IgD-negative memory B cell (primary cell): ENCODE measurements around the gene BATF. TPM values are rescaled to one million over a fixed set of nuclear protein-coding genes. Genes with fewer than 3 reads are reported as not detected.

Source experiments
- H3K27ac Mint-ChIP-seq, 3 donors: one replicate each; pipeline ENCODE4 v1.8.0; 2020 to 2022; ENCODE audit warnings: mild to moderate bottlenecking in 3 of 3, mixed read lengths in 3 of 3, moderate library complexity in 1 of 3
- H3K27me3 Mint-ChIP-seq: one replicate; pipeline ENCODE4 v1.8.0; 2021; ENCODE audit warnings: mixed read lengths
- H3K36me3 Mint-ChIP-seq: one replicate; pipeline ENCODE4 v1.8.0; 2020; ENCODE audit warnings: mild to moderate bottlenecking, mixed read lengths
- H3K4me1 Mint-ChIP-seq, 3 donors: one replicate each; pipeline ENCODE4 v1.8.0; 2020 to 2022; ENCODE audit warnings: mixed read lengths in 3 of 3, mild to moderate bottlenecking in 1 of 3
- H3K4me3 Mint-ChIP-seq, 4 donors: one replicate each; pipeline ENCODE4 v1.8.0; 2020 to 2022; ENCODE audit warnings: mild to moderate bottlenecking in 4 of 4, mixed read lengths in 4 of 4, moderate library complexity in 3 of 4
- H3K9me3 Mint-ChIP-seq, 3 donors: one replicate each; pipeline ENCODE4 v1.8.0; 2020 to 2021; ENCODE audit warnings: mixed read lengths in 3 of 3, mild to moderate bottlenecking in 1 of 3
- polyA plus RNA-seq: library from polyadenylated mRNA; unstranded; fragments of 300-500 nt; fragmentation: Illumina TruSeq; gene quantifications from one replicate; pipeline ENCODE4 v1.2.3, GENCODE V29; 2021

The BATF gene
- polyA plus RNA-seq, 1 donor from 2014 or later: 21.9 TPM

DNA sequence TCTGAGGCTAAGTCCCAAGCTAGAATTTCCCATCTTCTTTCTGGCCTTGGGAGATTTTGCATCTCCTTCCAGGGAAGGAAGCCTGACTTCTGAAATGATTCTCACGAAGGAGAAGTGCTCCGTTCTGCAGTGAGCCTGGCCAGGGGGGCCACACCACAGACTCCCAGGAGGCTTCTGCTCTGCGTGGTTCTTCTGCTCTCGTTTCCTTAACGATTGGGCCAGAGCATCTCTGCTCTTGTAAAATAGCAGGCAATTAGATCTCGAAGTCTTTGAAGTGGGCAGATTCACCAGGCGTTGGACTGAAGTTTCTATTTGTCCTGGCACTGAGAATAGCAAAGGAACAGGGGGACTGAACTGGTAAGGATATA lies 6.7 kb upstream of the BATF start:
- Mint-ChIP-seq H3K4me1 (peaks cover 26 to 46% (median 27%) of the 10 kb centered on the region in 3 donors), H3K9me3 (peaks cover 0 to 5% (median 3%) of the 10 kb centered on the region in 3 donors)

DNA sequence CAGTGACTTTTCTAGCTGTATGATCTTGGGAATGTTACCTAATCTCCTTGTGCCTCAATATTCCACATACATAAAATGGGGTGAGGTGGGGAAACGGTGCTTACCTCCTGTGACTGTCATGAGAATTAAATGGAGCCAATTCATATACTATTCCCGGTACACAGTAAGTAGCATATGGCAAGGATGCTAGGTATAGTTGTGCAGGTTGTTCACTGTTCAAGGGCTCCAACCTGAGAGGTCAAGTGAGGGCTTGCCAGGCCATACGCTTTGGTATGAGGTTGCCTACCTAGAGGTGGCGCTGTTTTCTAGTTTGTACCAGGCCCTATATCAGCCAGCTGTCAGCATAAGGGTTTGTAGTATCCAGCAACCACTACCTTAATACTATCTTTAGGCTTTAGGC lies 3.6 kb upstream of the BATF start:
- Mint-ChIP-seq H3K27ac (no peak overlapping the region), H3K4me3 (peak overlapping the region in 1 of 4 donors; percentile 7), H3K36me3 (no peaks in the 10 kb centered on the region), H3K9me3 (no peaks in the 10 kb centered on the region), H3K27me3 (no peaks in the 10 kb centered on the region), H3K4me1 (peaks cover 48 to 65% (median 51%) of the 10 kb centered on the region in 3 donors)

More for the DNA sequence above, 6.7 kb upstream of the BATF start:
- Mint-ChIP-seq H3K27ac (peak overlapping the region; percentile 65 to 98 (median 88)), H3K36me3 (no peaks in the 10 kb centered on the region), H3K4me3 (peak overlapping the region; percentile 87 to 99 (median 90)), H3K27me3 (no peaks in the 10 kb centered on the region)

DNA sequence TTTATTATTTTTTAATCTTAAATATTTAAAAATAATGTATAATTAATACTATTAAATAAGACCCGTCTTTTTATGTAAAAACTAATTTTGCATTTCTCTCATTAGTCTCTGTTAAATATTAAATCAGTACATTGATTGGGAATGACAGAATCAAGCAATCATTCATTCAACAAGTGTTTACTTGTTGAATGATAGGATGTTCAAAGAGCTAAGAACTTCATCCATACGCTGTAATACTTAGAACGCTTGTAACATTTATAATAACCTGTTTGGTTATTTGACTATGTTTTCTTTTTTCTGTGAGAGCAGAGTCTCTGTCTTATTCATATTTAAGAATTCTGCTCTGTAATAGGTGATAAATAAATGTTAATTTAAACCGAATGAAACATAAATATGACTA lies 2.9 kb upstream of the BATF start:
- peaks cover 48 to 65% (median 54%) of the 10 kb centered on the region in 3 donors for H3K4me1 Mint-ChIP-seq
- H3K27me3 Mint-ChIP-seq: no peaks in the 10 kb centered on the region
- peak overlapping the region in 1 of 3 donors; percentile 89 for H3K27ac Mint-ChIP-seq
- H3K36me3 Mint-ChIP-seq: no peaks in the 10 kb centered on the region
- H3K9me3 Mint-ChIP-seq: no peaks in the 10 kb centered on the region
- peak overlapping the region in 1 of 4 donors; percentile 91 for H3K4me3 Mint-ChIP-seq

DNA sequence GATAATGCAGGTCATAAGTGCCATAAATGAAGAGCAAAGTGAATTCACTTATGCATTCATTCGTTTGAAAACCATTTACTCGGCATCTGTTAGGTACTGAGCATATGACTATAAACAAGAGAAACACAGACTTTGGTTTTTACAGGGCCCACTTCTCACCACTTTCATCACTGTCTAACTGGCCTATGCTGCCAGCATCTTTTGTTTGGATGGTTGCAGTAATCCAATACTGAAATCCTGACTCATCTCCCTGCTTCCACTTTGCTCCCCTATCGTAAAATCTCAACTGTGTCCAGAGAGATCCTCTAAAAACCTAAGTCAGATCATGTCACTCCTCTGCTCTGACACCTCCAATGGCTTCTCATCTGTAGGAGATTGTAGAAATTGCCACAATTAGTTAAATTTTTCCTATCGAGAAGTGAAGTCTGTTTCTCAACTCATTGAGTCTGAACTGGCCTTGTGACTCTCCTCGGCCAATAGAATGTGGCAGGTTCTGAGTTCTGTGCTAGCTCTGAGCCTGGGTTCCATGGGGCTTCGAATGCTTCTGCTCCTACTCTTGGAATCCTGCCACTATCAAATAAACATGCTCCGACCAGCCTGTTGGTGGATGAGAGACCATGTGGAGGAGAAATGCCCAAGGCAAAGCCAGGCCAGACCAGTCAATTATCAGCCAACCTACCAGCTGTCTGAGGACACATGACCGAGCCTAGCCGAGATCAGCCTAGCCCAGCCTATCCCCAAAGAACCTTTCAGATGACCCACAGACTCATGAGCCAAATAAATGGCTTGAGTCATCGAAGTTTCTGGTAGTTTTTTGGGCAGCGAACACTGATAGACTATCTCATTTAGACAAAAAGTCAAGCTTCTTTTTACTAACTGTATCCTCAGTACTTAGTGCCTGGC lies 2.2 kb upstream of the BATF start:
- Mint-ChIP-seq H3K9me3 (no peaks in the 10 kb centered on the region), H3K4me3 (peak overlapping the region in 2 of 4 donors; percentile 13 to 91), H3K36me3 (peaks cover 3% of the 10 kb centered on the region), H3K4me1 (peaks cover 54 to 66% (median 57%) of the 10 kb centered on the region in 3 donors), H3K27ac (peak overlapping the region; percentile 8 to 89 (median 25)), H3K27me3 (no peaks in the 10 kb centered on the region)

DNA sequence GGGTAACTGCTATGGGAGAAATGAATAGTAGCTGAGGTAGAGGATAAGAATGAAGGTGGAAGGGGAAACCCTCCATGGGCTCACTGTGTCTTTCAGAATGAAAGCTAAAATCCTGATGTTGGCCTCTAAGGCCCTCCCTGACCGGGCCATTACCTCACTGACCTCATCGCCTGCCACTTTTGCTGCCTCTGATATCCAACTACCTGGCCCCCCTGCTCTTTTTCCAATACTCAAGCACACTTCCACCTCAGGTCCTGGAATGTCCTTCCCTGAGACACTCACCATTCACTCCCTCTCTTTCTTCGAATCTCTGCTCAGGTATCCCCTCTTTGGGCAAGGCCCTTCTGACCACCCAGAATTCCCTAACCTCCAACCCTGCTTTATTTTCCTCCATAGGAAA lies 1.4 kb upstream of the BATF start:
- Mint-ChIP-seq H3K9me3 (no peaks in the 10 kb centered on the region), H3K4me3 (peak overlapping the region in 3 of 4 donors; percentile 42 to 91 (median 77)), H3K36me3 (peaks cover 3% of the 10 kb centered on the region), H3K27me3 (no peaks in the 10 kb centered on the region), H3K27ac (peak overlapping the region; percentile 67 to 89 (median 80)), H3K4me1 (peaks cover 50 to 59% (median 56%) of the 10 kb centered on the region in 3 donors)

DNA sequence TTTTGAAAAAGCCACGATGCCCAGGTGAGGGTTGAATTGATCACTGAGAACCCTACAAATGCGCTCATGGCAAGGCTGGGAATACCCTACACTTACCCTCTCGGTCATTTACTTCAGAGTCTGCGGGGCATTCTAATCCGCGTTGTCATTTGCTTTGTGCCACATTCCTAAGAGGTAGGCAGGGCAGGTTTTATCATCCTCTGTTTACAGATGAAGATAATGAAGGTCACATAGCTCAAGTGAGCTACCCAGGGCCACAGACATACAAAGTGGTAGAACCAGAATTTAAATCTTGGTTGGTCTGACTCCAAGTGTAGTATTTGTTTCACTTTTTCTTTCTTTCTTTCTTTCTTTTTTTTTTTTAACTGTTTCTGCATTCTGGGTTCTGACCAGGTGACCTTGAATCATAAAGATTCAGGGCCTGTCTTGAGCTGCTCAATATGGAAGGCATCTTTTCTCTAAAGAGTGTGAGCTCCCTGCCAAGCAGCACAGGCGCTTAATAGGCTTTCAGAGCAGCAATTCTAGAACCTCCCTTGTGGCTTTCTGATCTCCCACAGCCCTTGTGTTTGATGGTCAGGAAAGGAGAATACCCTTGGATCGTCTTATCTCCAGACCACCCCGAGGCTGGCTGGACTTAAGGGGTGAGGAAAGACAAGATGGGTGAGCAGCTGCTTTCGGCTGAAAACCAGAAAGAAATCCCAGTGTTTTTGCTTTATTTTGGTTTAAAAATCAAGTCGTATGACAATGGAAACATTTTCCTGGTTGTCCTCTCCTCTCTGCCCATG lies 662 bp upstream of the BATF start:
- Mint-ChIP-seq H3K4me3 (peak overlapping the region; percentile 91 to 97 (median 96)), H3K36me3 (peaks cover 3% of the 10 kb centered on the region), H3K9me3 (no peaks in the 10 kb centered on the region), H3K27ac (peak overlapping the region; percentile 80 to 98 (median 89)), H3K27me3 (no peaks in the 10 kb centered on the region), H3K4me1 (peaks cover 49 to 59% (median 53%) of the 10 kb centered on the region in 3 donors)

DNA sequence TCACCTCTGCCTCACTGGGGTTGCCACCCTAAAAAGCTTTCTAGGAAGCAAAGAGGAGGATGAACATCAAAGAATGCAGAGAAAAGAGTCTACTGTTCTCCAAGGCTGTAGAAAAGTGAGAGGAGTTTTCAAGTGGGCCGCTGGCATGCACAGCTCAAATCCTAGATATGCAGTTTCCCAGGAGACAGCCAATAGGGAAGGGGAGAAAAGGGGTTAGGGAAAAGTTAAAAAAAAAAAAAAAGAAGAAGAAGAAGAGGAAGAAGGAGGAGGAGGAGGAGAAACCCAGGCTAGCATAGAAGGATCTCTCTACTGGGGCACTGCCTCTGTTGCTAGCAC lies 682 bp downstream of the BATF start:
- peaks cover 50 to 62% (median 53%) of the 10 kb centered on the region in 3 donors for H3K4me1 Mint-ChIP-seq
- peak overlapping the region; percentile 80 to 89 (median 80) for H3K27ac Mint-ChIP-seq
- H3K27me3 Mint-ChIP-seq: no peaks in the 10 kb centered on the region
- H3K36me3 Mint-ChIP-seq: peaks cover 5% of the 10 kb centered on the region
- peak overlapping the region; percentile 91 to 97 (median 96) for H3K4me3 Mint-ChIP-seq
- H3K9me3 Mint-ChIP-seq: no peaks in the 10 kb centered on the region

DNA sequence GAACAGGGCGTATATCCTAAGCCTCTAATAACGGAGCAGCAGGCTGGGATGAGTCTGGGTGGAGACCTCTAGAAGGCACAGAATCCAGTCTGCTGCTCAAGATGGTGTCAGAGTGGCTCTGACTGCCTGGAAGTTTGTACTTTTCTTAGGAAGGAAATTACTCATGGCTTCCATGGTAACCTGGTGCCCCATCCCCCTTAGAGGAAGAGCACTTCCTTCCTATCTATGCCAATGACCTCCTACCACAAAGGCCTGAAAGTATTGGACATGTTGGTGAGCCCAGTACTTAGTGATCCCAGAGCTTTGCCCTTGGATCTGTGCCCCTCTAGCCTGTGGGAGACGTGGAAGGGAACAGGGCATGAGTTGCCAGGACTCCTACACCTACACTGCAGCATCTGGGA lies 1.5 kb downstream of the BATF start:
- Mint-ChIP-seq H3K9me3 (no peaks in the 10 kb centered on the region), H3K27me3 (no peaks in the 10 kb centered on the region), H3K36me3 (peaks cover 5% of the 10 kb centered on the region), H3K27ac (peak overlapping the region; percentile 14 to 83 (median 80)), H3K4me1 (peaks cover 50 to 62% (median 56%) of the 10 kb centered on the region in 3 donors), H3K4me3 (peak overlapping the region; percentile 91 to 97 (median 96))

DNA sequence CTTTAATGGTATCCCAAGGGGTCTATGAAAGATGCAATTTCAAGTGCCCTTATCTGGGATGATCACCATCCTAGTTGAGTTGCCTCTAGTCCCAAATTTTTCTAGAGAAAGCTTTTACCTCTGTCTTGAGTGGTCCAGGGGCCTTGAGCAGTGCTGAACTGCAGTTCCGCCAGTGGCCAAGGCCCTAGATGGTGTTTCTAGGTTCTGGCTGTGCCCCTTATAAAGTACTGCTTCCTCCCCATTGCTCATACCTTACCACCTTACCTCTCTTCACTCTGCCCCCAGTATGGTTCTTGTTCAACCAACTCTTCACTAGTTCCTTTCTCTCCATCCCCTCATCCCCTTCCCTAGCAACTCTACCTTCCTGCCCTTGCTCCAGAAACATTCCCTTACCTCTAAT lies 3.7 kb downstream of the BATF start:
- peak overlapping the region in 3 of 4 donors; percentile 10 to 91 (median 86) for H3K4me3 Mint-ChIP-seq
- no peaks in the 10 kb centered on the region for H3K27me3 Mint-ChIP-seq
- peaks cover 48 to 58% (median 52%) of the 10 kb centered on the region in 3 donors for H3K4me1 Mint-ChIP-seq
- peak overlapping the region in 2 of 3 donors; percentile 53 to 80 for H3K27ac Mint-ChIP-seq
- H3K36me3 Mint-ChIP-seq: peaks cover 5% of the 10 kb centered on the region
- no peaks in the 10 kb centered on the region for H3K9me3 Mint-ChIP-seq

DNA sequence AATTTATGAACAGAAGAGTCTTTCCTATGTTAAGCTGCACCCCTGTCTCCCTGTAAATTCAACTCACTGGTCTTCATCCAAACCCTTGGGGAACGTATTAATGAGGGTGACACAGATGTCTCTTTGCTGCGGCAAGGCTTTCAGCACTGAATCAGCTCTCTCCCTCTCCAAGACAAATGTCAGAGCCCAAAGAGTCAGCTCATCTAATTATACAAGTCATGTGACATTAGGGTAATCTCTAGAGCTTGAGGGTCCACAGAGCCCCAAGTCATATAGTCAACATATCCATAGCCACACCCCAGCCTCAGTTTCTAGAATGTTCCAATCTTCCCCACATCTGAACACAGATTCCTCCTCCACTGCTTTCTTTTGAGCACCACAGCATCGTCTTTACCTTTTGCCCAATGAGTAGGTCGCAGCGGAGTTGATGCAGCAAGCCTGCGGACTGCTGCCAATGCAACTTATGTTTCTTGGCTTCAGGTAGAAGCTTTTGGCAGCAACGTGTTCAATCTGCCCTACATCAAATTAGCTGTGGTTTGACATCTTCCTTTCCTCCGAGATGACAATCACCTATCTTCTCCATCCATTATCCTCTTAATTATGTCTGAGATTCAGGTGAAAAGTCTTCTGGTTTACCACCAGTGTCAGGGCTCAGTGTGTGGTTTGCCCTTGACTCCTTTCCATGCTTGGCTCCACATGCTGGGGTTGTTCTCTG lies 5.3 kb downstream of the BATF start:
- Mint-ChIP-seq H3K36me3 (peaks cover 6% of the 10 kb centered on the region), H3K4me1 (peaks cover 46 to 57% (median 53%) of the 10 kb centered on the region in 3 donors), H3K4me3 (peak overlapping the region in 1 of 4 donors; percentile 19), H3K9me3 (no peaks in the 10 kb centered on the region), H3K27ac (peak overlapping the region in 1 of 3 donors; percentile 32), H3K27me3 (no peaks in the 10 kb centered on the region)

DNA sequence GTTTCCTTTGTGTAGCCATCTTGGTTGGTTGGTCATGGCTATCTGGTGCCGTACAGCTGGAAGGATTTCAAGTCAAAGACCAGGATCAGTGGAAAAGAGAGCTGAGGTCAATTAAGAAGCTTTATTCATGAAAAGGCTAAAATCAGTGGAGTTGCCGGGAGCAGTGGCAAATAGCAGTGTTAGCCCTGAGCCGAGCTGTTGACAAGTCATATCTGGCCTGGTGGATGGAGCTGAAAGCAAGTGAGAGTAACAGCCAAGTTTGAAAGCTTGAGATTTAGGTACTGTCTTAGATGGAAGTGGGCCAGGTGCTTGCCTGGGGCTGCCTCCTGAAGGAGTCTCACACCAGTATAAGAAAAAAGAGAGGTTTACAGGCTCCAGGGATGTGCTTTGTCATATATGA lies 9.0 kb downstream of the BATF start:
- no peaks in the 10 kb centered on the region for H3K9me3 Mint-ChIP-seq
- H3K4me1 Mint-ChIP-seq: peaks cover 28 to 32% (median 30%) of the 10 kb centered on the region in 3 donors
- H3K27me3 Mint-ChIP-seq: no peaks in the 10 kb centered on the region

DNA sequence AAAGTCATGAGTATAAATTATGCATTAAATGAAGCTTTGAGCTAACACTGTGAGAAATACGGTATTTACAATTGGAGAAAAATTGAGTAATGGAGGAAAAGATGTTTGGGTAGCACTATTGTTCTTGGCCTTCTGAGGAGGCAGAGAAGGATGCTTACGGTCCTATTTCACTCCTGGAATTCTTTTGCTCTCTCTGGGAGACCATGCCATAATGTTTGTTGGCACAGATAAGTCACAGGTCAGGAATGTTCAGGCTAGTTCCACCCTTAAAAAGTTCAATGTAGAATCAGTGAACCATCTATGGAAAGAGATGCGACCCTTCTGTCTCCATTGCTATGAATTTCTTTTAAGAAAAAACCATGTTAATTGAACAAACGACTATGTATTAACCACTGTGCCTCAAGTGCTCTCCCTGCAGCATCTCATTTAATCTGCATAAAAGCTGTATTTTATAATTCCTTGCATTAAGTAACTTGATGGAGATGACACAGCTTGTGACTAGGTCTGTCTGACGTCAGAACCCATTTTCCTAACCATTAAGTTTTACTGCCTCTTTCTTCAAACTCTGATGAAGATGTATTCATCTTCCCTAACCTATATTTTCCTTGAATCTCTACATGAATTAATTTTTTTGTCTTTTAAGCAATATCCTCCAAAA lies 9.5 kb downstream of the BATF start:
- no peaks in the 10 kb centered on the region for H3K27me3 Mint-ChIP-seq
- peaks cover 3% of the 10 kb centered on the region for H3K36me3 Mint-ChIP-seq
- peaks cover 23 to 29% (median 28%) of the 10 kb centered on the region in 3 donors for H3K4me1 Mint-ChIP-seq
- no peaks in the 10 kb centered on the region for H3K9me3 Mint-ChIP-seq
- H3K27ac Mint-ChIP-seq: peak overlapping the region in 1 of 3 donors; percentile 54
- no peak overlapping the region for H3K4me3 Mint-ChIP-seq

More for the DNA sequence above, 9.0 kb downstream of the BATF start:
- H3K36me3 Mint-ChIP-seq: peaks cover 3% of the 10 kb centered on the region
- H3K27ac Mint-ChIP-seq: peak overlapping the region in 2 of 3 donors; percentile 31 to 42
- no peak overlapping the region for H3K4me3 Mint-ChIP-seq

DNA sequence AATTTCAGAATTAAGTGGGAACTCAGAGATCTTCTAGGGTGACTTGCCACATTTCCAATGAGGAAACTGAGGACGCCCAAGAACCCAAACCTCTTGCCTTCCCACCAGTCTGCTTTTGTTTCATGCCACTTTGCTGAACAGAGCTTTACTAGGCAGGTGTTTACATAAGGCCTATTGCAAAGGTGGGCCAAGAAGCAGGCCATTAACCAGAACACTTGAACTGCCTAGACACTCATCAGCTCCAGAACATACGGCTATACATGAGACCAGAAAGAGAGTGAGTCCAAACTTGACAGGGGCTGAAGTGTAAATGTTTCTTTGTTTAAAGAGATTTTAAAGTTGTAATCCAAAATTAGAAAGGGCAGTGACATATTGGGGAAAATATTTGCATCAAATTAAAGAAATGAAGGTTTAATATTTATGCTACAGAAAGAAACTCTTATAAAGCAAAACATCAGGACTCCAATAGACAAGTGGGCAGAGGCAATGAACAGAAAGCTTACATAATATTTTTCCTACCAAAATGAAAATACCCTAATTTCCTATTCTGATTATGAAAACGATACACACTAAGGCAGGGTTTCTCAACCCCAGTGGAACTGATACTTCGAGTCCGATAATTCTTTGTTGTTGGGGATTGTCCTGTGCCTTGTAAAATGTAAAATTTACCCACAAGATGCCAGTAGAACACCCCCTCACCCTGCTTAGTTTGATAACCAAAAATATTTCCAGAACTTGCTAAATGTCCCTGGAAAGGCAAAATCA lies 11.7 kb downstream of the BATF start:
- Mint-ChIP-seq H3K4me1 (peaks cover 16 to 28% (median 26%) of the 10 kb centered on the region in 3 donors), H3K36me3 (peaks cover 3% of the 10 kb centered on the region), H3K4me3 (peak overlapping the region in 2 of 4 donors; percentile 7 to 17), H3K9me3 (no peaks in the 10 kb centered on the region), H3K27ac (peak overlapping the region in 2 of 3 donors; percentile 23 to 88), H3K27me3 (no peaks in the 10 kb centered on the region)
